GM23338 (cell line): ENCODE measurements around the gene FAM131A. TPM values are rescaled to one million over a fixed set of nuclear protein-coding genes. Genes with fewer than 3 reads are reported as not detected.

Source experiments
- ATAC-seq: fragments of 200-7000 bp; cut with Tn5 transposase; 3 replicates; pipeline ENCODE4 v1.9.1; 2020
- DNase-seq: peaks from one replicate; pipeline ENCODE4 v3.0.0-alpha.2; 2015; ENCODE audit warnings: low spot score
- H2AFZ ChIP-seq: fragments of 200-600 bp; sonication (generic); 2 replicates; pipeline ENCODE4 v1.8.0; 2016; ENCODE audit warnings: antibody characterized with exemption, mild to moderate bottlenecking, moderate library complexity
- H3F3A ChIP-seq: fragments of 200-600 bp; sonication (generic); replicated peaks from 2 replicates; pipeline ENCODE4 v1.8.0; 2017; ENCODE audit warnings: antibody characterized with exemption, mixed run types, low read depth
- H3K27ac ChIP-seq: fragments of 200-600 bp; sonication (generic); 2 replicates; pipeline ENCODE4 v1.6.1; 2016; ENCODE audit warnings: low read depth
- H3K27me3 ChIP-seq: fragments of 200-600 bp; sonication (generic); 2 replicates; pipeline ENCODE4 v1.8.0; 2016; ENCODE audit warnings: mild to moderate bottlenecking, mixed run types, moderate library complexity; ENCODE audit not compliant: insufficient read depth
- H3K36me3 ChIP-seq: fragments of 200-600 bp; sonication (generic); 2 replicates; pipeline ENCODE4 v1.8.0; 2016; ENCODE audit warnings: mild to moderate bottlenecking; ENCODE audit not compliant: insufficient read depth
- H3K4me1 ChIP-seq: fragments of 200-600 bp; sonication (generic); 2 replicates; pipeline ENCODE4 v1.8.0; 2016; ENCODE audit warnings: mild to moderate bottlenecking, moderate library complexity; ENCODE audit not compliant: insufficient read depth
- H3K4me2 ChIP-seq: fragments of 200-600 bp; sonication (generic); 2 replicates; pipeline ENCODE4 v1.7.1; 2017; ENCODE audit warnings: mixed run types
- H3K4me3 ChIP-seq: fragments of 200-600 bp; sonication (generic); 2 replicates; pipeline ENCODE4 v1.6.1; 2016; ENCODE audit warnings: mixed run types
- H3K79me2 ChIP-seq: fragments of 200-600 bp; sonication (generic); replicated peaks from 2 replicates; pipeline ENCODE4 v1.8.0; 2017; ENCODE audit warnings: mild to moderate bottlenecking; ENCODE audit not compliant: insufficient read depth
- H3K9me2 ChIP-seq: fragments of 200-600 bp; sonication (generic); 2 replicates; pipeline ENCODE4 v1.8.0; 2017; ENCODE audit not compliant: insufficient read depth
- H4K20me1 ChIP-seq: fragments of 200-600 bp; sonication (generic); replicated peaks from 2 replicates; pipeline ENCODE4 v1.8.0; 2017; ENCODE audit warnings: mild to moderate bottlenecking; ENCODE audit not compliant: insufficient read depth
- H3K27ac Mint-ChIP-seq: 2 replicates; pipeline ENCODE4 v1.8.0; 2020; ENCODE audit warnings: inconsistent platforms, mild to moderate bottlenecking, moderate library complexity, mixed read lengths
- H3K27me3 Mint-ChIP-seq: 3 replicates; pipeline ENCODE4 v1.8.0; 2022; ENCODE audit warnings: low read depth, mild to moderate bottlenecking, moderate library complexity, mixed read lengths, inconsistent platforms; ENCODE audit not compliant: insufficient read depth, poor library complexity
- H3K36me3 Mint-ChIP-seq: 3 replicates; pipeline ENCODE4 v1.8.0; 2021; ENCODE audit warnings: low read depth, mild to moderate bottlenecking, inconsistent platforms, moderate library complexity, mixed read lengths
- H3K4me1 Mint-ChIP-seq: 3 replicates; pipeline ENCODE4 v1.8.0; 2020; ENCODE audit warnings: mild to moderate bottlenecking, inconsistent platforms, mixed read lengths
- H3K4me3 Mint-ChIP-seq: 3 replicates; pipeline ENCODE4 v1.8.0; 2021; ENCODE audit warnings: moderate library complexity, mild to moderate bottlenecking, inconsistent platforms, mixed read lengths
- H3K9me3 Mint-ChIP-seq: 3 replicates; pipeline ENCODE4 v1.8.0; 2020; ENCODE audit warnings: moderate library complexity, mild to moderate bottlenecking, inconsistent platforms, mixed read lengths
- EZH2phosphoT487 ChIP-seq: fragments of 200-600 bp; sonication (generic); IDR thresholded peaks from one replicate; pipeline ENCODE4 v1.8.1; 2018; ENCODE audit warnings: antibody characterized with exemption; ENCODE audit not compliant: unreplicated experiment
- JUNB ChIP-seq: IDR thresholded peaks from one replicate; pipeline ENCODE4 v1.6.1; 2016; ENCODE audit warnings: antibody characterized with exemption; ENCODE audit not compliant: unreplicated experiment
- ZNF462 ChIP-seq: fragments of 250-450 bp; sonication (Bioruptor Pico); IDR thresholded peaks from 2 replicates; pipeline ENCODE4 v1.5.0; 2020; ENCODE audit warnings: mild to moderate bottlenecking, moderate library complexity
- polyA plus RNA-seq: library from polyadenylated mRNA; unstranded; fragments of >200 nt; fragmentation: Nextera tagmentation; extraction: Ambion mirVana; gene quantifications from 2 replicates; pipeline ENCODE4 v1.2.1, GENCODE V29; 2016
- total RNA-seq: library from RNA; depleted of rRNA; stranded (reverse); fragments of >200 nt; shearing (Covaris generic); gene quantifications from 2 replicates; pipeline ENCODE4 v1.2.3, GENCODE V29; 2014

FAM131A gene
- total and polyA plus RNA-seq, 2 experiments from 2014 or later = 6.7 to 31.8 TPM

DNA sequence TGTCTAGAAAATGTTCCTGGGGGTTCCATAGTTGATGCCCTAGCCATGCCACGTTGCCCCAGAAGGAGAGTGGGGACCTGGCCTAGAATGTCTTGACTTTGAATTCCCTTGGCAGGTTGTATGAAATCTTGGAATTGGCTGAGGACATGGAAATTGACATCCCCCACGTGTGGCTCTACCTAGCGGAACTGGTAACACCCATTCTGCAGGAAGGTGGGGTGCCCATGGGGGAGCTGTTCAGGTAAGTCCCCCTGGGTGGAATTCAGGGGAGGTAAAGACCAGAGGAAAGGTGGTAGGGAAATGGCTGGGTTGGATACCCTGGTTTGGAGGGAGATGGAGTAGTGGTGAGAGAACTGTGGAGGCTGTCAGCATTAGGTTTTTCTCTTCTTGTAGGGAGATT lies 8.9 kb upstream of the FAM131A start:
- no peak overlapping the region for H3K4me3 Mint-ChIP-seq
- Histone ChIP-seq H3K9me2 (no peaks in the 10 kb centered on the region), H3K4me3 (no peak overlapping the region), H3K79me2 (peaks cover 45% of the 10 kb centered on the region), H3K27ac (no peak overlapping the region), H3F3A (peaks cover 52% of the 10 kb centered on the region), H3K4me1 (no peaks in the 10 kb centered on the region), H3K36me3 (peaks cover 90% of the 10 kb centered on the region), H4K20me1 (peaks cover 57% of the 10 kb centered on the region), H3K4me2 (no peak overlapping the region), H3K27me3 (no peaks in the 10 kb centered on the region), H2AFZ (no peak overlapping the region)
- peaks cover 100% of the 10 kb centered on the region for H3K36me3 Mint-ChIP-seq
- H3K9me3 Mint-ChIP-seq = no peaks in the 10 kb centered on the region
- DNase-seq (no peak), ATAC-seq (no peak)
- H3K4me1 Mint-ChIP-seq = no peaks in the 10 kb centered on the region; the same call in 2 of the 3 replicates
- peaks cover 27% of the 10 kb centered on the region for H3K27me3 Mint-ChIP-seq
- H3K27ac Mint-ChIP-seq = no peak overlapping the region
- no peak for TF ChIP-seq ZNF462 (CRISPR knock-in tag)
- no peak for TF ChIP-seq EZH2phosphoT487

DNA sequence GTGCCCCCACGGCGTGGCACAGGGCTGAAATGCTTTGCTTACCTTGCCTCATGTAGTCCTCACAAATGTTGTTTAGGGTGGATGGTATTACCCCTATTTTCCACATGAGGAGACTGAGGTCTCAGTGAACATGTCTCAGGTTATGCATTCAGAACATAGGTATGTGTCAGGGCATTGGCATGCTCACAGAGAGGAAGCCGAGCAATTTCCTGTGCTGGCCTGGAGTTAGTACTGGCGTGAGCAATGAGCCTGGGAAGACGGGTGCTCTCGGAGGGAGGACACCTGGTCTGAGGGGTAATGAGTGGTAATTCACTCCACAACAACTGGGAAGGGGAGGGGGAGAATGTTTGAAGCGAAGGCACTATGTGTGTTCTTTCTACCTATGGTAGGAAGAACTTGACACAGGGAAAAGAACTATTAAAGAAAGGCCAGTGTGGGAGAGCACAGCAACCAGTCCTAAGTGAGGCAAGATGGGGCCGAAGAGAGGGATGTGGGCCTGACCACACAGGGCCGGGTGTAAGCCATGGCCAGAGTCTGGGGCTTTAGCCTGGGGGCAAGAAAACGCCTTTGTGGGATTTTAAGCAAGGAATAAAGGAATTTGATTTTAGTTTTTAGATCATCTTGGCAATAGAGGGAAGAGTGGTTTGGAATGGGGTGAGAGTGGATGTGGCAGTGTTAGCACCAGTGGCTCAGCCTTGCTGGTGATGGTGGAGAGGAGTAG lies 4.9 kb upstream of the FAM131A start:
- Histone ChIP-seq H3K4me2 (no peak overlapping the region), H3K9me2 (no peaks in the 10 kb centered on the region), H3K79me2 (peaks cover 30% of the 10 kb centered on the region), H3K36me3 (peaks cover 59% of the 10 kb centered on the region), H3K4me1 (peaks cover 12% of the 10 kb centered on the region), H2AFZ (no peak overlapping the region), H4K20me1 (peaks cover 44% of the 10 kb centered on the region), H3K4me3 (no peak overlapping the region), H3F3A (peaks cover 61% of the 10 kb centered on the region), H3K27me3 (no peaks in the 10 kb centered on the region), H3K27ac (0 out of 2 replicates have a peak overlapping the region, but pooled peaks have one; percentile 26)
- no peak for ATAC-seq
- no peak for DNase-seq
- no peak overlapping the region; the same call in 2 of the 3 replicates for H3K4me3 Mint-ChIP-seq
- H3K36me3 Mint-ChIP-seq = peaks cover 78% of the 10 kb centered on the region
- peaks cover 16% of the 10 kb centered on the region for H3K4me1 Mint-ChIP-seq
- H3K9me3 Mint-ChIP-seq = peaks cover under 1% of the 10 kb centered on the region; the same call in 1 of the 3 replicates
- peak overlapping the region; percentile 13; the same call in 1 of the 2 replicates for H3K27ac Mint-ChIP-seq
- H3K27me3 Mint-ChIP-seq = peaks cover 31% of the 10 kb centered on the region
- no peak for TF ChIP-seq JUNB
